ENCODE measurements around the gene NAGLU.
A peak's percentile ranks its signal among the peaks of the same experiment; 100 is the strongest.

Gene NAGLU

DNA sequence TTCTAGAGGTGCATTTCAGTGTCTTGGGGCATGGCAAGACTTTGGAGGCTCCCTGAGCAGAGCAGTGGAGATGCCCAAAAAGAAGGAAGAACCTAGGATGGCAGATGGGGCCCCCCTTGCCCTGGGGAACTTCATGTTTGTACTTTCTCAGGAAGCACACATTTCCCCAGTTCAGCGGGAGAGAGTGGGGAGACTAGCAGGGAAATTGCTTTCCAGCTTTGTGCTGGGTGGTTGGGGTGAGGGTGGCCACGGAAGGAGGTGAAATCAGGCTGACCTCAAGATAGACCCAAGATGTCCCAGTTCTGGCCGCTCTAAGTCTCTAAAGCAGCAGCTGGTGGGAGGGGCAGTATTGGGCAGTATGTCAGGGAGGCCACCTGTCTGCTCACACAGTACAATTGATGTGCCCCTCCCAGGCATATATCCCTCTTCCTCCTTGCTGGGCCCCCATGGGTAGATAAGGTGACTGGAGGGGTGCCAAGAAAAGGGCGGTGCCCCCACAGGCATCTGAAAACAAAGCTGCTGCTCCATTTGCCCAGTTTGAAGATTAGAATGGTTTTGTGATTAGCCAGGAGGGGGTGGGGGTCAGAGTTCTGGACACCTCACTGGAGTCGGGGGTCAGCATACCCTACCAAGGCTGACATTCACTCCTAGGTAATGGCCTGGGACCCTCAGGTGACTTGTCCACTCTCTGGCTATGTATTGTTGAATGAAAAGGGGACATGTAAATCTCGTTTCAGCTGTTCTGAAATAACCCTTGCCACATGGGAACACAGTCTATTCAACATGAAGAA, 17.1 kb upstream of the NAGLU start:
- TF ChIP-seq FOXP2 (optimal IDR thresholded peaks at IDR 0.05; ENCODE audit: control extremely low read depth, extremely low read length, insufficient read depth) (no peak), POLR2AphosphoS5 (IDR thresholded peaks at IDR 0.05; ENCODE audit: borderline replicate concordance, low read depth, low read length) (no peak), EZH2 (IDR thresholded peaks at IDR 0.05) (no peak)
- no peak for DNase-seq (ENCODE audit: low read depth, low spot score)
- peak overlapping the region; percentile 32 for H3K27ac ChIP-seq
- H3K9me3 ChIP-seq (ENCODE audit: low read depth, low read length), result no peaks in the 10 kb centered on the region
- H3K36me3 ChIP-seq (ENCODE audit: insufficient read depth, low read length), result no peaks in the 10 kb centered on the region
- peak overlapping the region; percentile 34 for H3K9ac ChIP-seq (ENCODE audit: insufficient read length)
- H3K4me3 ChIP-seq, result no peak overlapping the region

GRCh38 chr17:42519546-42520491, 16.2 kb upstream of the NAGLU start:
- no peaks in the 10 kb centered on the region for H3K36me3 ChIP-seq (ENCODE audit: insufficient read depth, low read length)
- TF ChIP-seq FOXP2 (optimal IDR thresholded peaks at IDR 0.05; ENCODE audit: control extremely low read depth, extremely low read length, insufficient read depth) (no peak), POLR2AphosphoS5 (IDR thresholded peaks at IDR 0.05; ENCODE audit: borderline replicate concordance, low read depth, low read length) (no peak), EZH2 (IDR thresholded peaks at IDR 0.05) (no peak)
- DNase-seq (ENCODE audit: low read depth, low spot score), result no peak
- H3K9ac ChIP-seq (ENCODE audit: insufficient read length), result peak overlapping the region; percentile 34
- H3K27ac ChIP-seq, result peak overlapping the region; percentile 32
- no peaks in the 10 kb centered on the region for H3K9me3 ChIP-seq (ENCODE audit: low read depth, low read length)
- H3K4me3 ChIP-seq, result no peak overlapping the region

- TF ChIP-seq POLR2AphosphoS5 (IDR thresholded peaks at IDR 0.05; ENCODE audit: borderline replicate concordance, low read depth, low read length) (no peak), FOXP2 (optimal IDR thresholded peaks at IDR 0.05; ENCODE audit: control extremely low read depth, extremely low read length, insufficient read depth) (no peak), EZH2 (IDR thresholded peaks at IDR 0.05) (no peak)
- Histone ChIP-seq H3K4me3 (no peak overlapping the region), H3K9ac (ENCODE audit: insufficient read length) (no peak overlapping the region), H3K27ac (peak overlapping the region; percentile 29; the same call in 1 of the 2 replicates), H3K9me3 (ENCODE audit: low read depth, low read length) (no peaks in the 10 kb centered on the region), H3K36me3 (ENCODE audit: insufficient read depth, low read length) (no peaks in the 10 kb centered on the region)
- no peak for DNase-seq (ENCODE audit: low read depth, low spot score)
These were observed 15.5 kb upstream of the NAGLU start for GRCh38 chr17:42520540-42520951.

GRCh38 chr17:42521036-42521435, 15.0 kb upstream of the NAGLU start:
- H3K9ac ChIP-seq (ENCODE audit: insufficient read length), result no peak overlapping the region
- H3K9me3 ChIP-seq (ENCODE audit: low read depth, low read length), result no peaks in the 10 kb centered on the region
- no peak overlapping the region for H3K27ac ChIP-seq
- no peak for DNase-seq (ENCODE audit: low read depth, low spot score)
- no peaks in the 10 kb centered on the region for H3K36me3 ChIP-seq (ENCODE audit: insufficient read depth, low read length)
- TF ChIP-seq POLR2AphosphoS5 (IDR thresholded peaks at IDR 0.05; ENCODE audit: borderline replicate concordance, low read depth, low read length) (no peak), EZH2 (IDR thresholded peaks at IDR 0.05) (no peak), FOXP2 (optimal IDR thresholded peaks at IDR 0.05; ENCODE audit: control extremely low read depth, extremely low read length, insufficient read depth) (no peak)
- H3K4me3 ChIP-seq, result no peak overlapping the region

GRCh38 chr17:42521666-42522262, 14.3 kb upstream of the NAGLU start:
- TF ChIP-seq POLR2AphosphoS5 (IDR thresholded peaks at IDR 0.05; ENCODE audit: borderline replicate concordance, low read depth, low read length) (no peak), FOXP2 (optimal IDR thresholded peaks at IDR 0.05; ENCODE audit: control extremely low read depth, extremely low read length, insufficient read depth) (no peak), EZH2 (IDR thresholded peaks at IDR 0.05) (no peak)
- H3K4me3 ChIP-seq, result no peak overlapping the region
- no peaks in the 10 kb centered on the region for H3K36me3 ChIP-seq (ENCODE audit: insufficient read depth, low read length)
- H3K9ac ChIP-seq (ENCODE audit: insufficient read length), result no peak overlapping the region
- H3K9me3 ChIP-seq (ENCODE audit: low read depth, low read length), result no peaks in the 10 kb centered on the region
- H3K27ac ChIP-seq, result no peak overlapping the region
- no peak for DNase-seq (ENCODE audit: low read depth, low spot score)

DNA sequence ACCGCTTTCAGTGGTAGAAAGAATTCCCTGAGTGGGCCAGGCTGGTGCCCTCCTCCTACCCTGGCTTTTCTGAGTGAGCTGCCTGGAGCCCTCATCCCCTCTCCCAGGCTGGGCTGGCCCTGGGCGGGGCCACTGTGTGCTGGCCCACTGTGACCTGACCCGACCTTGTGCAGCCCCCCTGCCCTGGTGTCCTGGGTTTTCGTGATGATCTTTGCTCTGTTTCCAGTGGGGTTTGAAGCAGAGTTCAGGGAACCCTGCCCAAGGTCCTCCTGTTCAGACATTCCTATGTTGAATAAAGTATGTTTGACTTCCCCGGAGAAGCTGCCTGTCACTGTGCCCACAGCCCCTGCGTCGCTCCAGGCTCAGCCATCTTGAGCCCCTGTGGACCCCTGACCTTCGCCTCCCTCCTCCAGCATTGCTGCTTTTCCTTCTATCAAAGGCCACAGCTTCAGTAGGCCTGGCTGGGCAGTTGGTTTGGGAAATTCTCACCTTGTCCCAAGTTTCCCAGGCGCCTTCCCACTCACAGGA, 13.7 kb upstream of the NAGLU start:
- H3K4me3 ChIP-seq, result no peak overlapping the region
- H3K9me3 ChIP-seq (ENCODE audit: low read depth, low read length), result no peaks in the 10 kb centered on the region
- DNase-seq (ENCODE audit: low read depth, low spot score), result no peak
- H3K27ac ChIP-seq, result no peak overlapping the region
- H3K36me3 ChIP-seq (ENCODE audit: insufficient read depth, low read length), result no peaks in the 10 kb centered on the region
- no peak overlapping the region for H3K9ac ChIP-seq (ENCODE audit: insufficient read length)
- TF ChIP-seq EZH2 (IDR thresholded peaks at IDR 0.05) (no peak), FOXP2 (optimal IDR thresholded peaks at IDR 0.05; ENCODE audit: control extremely low read depth, extremely low read length, insufficient read depth) (no peak), POLR2AphosphoS5 (IDR thresholded peaks at IDR 0.05; ENCODE audit: borderline replicate concordance, low read depth, low read length) (no peak)

- H3K27ac ChIP-seq, result no peak overlapping the region
- H3K36me3 ChIP-seq (ENCODE audit: insufficient read depth, low read length), result no peaks in the 10 kb centered on the region
- no peaks in the 10 kb centered on the region for H3K9me3 ChIP-seq (ENCODE audit: low read depth, low read length)
- no peak overlapping the region for H3K9ac ChIP-seq (ENCODE audit: insufficient read length)
- no peak for DNase-seq (ENCODE audit: low read depth, low spot score)
- TF ChIP-seq FOXP2 (optimal IDR thresholded peaks at IDR 0.05; ENCODE audit: control extremely low read depth, extremely low read length, insufficient read depth), result no peak
- TF ChIP-seq EZH2 (IDR thresholded peaks at IDR 0.05), result no peak
- no peak for TF ChIP-seq POLR2AphosphoS5 (IDR thresholded peaks at IDR 0.05; ENCODE audit: borderline replicate concordance, low read depth, low read length)
- no peak overlapping the region for H3K4me3 ChIP-seq
These were observed 13.2 kb upstream of the NAGLU start for GRCh38 chr17:42522798-42523278.
